Kasumi-1 (cell line): ENCODE measurements around the gene TBC1D1.

ENCODE experiments used
- DNase-seq, 2 experiments: peaks; one replicate each; lab custom pipeline; 2025; lab: John Stamatoyannopoulos, UW

TBC1D1 gene

DNA sequence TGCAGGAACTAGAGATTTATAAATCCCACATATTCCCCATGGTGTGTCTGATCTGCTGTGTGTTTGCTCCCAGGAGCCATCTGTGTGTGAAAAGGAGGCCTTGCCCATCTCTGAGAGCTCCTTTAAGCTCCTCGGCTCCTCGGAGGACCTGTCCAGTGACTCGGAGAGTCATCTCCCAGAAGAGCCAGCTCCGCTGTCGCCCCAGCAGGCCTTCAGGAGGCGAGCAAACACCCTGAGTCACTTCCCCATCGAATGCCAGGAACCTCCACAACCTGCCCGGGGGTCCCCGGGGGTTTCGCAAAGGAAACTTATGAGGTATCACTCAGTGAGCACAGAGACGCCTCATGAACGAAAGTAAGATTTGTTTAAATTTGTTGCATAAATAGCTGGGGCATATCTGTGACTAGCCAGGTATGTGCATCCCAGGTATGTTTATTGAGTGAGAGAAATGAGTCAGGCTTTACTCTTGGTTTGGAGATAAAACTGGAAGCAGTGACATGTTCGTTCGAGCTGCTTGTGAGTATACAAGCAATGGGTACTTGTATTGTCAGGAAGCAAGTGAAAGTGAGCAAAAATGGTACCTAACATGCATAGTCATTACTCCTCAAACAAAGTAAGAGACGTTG is 158.8 kb downstream of the TBC1D1 start:
- no peak for DNase-seq

DNA sequence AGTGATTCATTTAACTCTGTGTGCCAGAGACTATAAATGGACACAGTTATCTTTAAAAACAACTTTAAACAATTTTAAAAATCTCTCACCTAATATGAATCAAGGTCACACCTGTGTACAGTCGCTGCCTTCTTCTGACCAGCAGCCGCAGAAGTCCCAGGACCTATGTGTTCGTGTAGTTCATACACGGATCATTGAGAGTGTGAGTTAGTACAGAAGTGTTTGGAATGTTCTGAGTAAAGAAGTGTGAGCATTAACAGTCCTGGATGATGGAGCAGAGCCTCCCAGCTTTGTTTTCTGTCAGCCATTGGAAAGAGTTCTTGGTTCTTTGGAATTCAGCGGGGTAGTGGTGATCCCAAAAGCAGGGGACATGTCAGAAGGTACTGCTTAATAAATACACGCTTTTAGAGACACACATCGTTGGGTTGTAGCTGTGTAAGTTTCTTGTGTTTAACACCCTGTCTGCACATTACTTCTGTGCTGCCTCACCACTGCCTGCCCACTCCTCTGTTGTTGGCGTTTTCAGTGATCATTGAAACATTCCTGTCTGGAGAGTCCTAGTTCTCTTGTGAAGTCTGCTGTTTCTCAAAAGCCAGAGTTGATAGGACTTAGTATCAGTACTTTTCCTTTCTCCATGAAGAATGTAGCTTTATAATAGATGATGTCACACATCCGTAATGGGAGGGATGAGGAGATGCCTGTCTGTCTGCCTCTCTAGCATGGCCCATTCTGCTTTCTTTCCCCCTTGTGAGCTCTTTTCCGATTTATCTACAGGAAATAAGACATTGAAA is 159.9 kb downstream of the TBC1D1 start:
- no peak for DNase-seq

- peak; percentile 37 to 49 for DNase-seq
Observed at GRCh38 chr4:38055566-38055965, 164.7 kb downstream of the TBC1D1 start.

DNA sequence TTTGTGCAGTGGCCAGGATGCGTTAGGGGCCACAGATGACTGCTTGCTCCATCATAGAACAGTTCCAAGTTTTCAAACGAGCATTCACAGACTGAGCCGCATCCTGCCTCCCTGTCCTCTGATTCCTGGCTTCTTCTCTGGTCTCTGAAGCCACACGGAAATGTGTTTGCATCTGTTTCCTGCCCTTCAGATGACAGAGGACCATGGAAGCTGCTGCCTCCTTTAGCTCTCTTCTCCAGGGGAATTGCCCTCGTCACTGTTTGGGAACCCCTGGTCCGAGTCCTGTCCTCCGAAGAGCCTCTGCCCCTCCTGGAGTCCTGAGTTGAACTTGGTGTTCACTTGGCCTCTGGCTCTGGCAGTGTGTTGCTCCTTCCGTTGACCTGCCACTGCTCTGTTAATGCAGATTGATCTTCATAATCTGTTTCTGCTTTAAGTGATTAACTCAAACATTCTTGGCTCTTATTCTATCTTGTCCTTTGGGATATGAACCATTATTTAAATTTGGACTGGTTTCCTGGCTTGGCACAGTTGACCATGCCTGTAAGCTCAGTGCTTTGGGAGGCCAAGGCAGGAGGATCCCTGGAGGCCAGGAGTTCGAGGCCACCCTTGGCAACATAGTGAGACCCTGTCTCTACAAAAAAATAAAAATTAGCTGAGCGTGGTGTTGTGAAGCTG is 165.3 kb downstream of the TBC1D1 start:
- DNase-seq: peak in 1 of 2 experiments; percentile 4

DNA sequence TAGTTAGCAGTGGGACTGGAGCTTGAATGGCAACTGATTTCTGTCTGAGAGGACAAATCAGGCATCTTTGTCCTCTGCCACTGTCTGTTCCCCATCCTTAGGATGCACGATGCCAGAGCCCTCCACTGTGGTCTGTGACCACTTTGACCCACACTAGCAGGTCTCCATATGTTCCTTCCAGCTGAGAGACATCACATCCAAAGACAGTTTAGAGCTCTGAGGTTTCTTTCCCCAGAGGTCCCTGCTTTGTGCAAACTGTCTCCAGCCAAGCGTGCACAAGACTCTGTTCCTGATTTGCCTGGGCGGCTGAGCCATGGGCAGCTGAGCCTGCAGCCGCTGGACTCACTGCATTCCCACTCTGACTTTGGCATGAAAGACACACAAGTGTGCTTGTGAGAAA is 167.3 kb downstream of the TBC1D1 start:
- no peak for DNase-seq

DNA sequence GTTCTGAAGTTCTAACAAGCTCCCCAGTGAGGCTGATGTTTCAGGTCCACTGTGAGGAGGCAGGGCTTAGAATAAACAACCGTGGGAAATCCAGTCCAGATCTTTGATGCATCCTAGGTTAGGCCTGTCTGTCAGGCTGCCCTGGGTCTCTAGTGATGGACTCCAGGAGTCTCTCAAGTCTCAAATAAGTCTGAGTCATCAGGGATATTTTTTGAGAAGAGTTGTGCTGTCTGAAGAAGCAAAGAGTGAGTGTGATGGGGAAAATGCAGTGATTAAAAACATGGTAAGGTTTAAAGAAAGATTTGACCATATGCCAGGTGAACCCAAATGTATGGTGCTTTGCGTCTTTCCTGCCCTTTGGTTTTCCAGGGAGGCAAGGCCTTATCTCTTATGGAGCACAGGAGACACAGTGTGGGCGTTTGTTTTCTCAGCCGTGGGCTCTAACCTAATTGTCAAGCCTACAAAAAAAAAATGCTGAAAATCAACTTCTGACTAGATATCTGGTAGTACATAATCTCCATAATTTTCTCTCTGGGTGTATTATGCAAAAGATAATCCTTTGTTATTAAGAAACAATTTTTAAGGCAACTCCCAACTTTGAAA is 170.0 kb downstream of the TBC1D1 start:
- no peak for DNase-seq

GRCh38 chr4:38062088-38062775 is 171.3 kb downstream of the TBC1D1 start:
- peak; percentile 56 to 71 for DNase-seq

- DNase-seq: no peak
Observed at GRCh38 chr4:38062776-38063097, 171.9 kb downstream of the TBC1D1 start.

GRCh38 chr4:38065176-38065575 is 174.3 kb downstream of the TBC1D1 start:
- no peak for DNase-seq

GRCh38 chr4:38065900-38066299 is 175.0 kb downstream of the TBC1D1 start:
- DNase-seq: no peak

GRCh38 chr4:38067499-38067898 is 176.6 kb downstream of the TBC1D1 start:
- DNase-seq: no peak

- no peak for DNase-seq
Observed at GRCh38 chr4:38068107-38068506, 177.2 kb downstream of the TBC1D1 start.

DNA sequence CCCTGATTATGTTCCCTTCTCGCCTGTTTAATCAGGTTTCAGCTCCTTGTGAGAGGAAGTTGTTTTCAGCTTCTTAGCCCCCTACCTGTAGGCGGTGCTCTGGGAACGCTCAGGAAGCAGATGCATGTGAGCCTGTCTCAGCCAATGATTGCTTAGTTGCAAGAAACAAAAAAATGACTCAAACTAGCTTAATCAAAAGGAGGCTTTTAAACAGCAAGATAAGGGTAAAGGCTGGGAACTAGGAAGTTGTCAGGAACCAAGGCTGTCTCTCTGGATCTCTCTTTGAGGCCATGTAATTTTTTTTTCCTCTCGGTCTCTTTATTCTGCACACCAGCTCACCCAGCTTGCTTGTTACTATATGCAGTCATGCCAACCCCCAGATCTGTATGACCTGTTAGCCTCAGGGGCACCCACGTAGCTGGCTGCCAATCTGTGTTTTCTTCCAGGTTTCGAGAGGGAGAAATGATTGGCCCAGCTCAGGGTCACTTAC is 178.4 kb downstream of the TBC1D1 start:
- DNase-seq: no peak

- peak; percentile 28 to 63 for DNase-seq
Observed at GRCh38 chr4:38071801-38072431, 181.0 kb downstream of the TBC1D1 start.

DNA sequence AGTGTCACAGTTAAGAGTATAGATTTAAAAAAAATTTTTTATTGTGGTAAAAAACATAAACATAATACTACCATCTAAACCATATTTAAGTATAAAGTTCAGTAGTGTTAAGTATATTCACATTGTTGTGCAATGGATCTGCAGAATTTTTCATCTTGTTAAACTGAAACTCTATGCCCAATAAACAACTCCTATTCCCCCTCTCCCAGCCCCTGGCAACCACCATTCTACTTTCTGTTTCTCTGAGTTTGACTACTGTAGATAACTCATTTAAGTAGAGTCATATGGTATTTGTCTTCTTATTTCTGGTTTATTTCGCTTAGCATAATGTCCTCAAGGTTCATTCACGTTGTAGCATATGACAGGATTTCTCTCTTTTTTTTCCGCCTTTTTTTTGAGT is 181.7 kb downstream of the TBC1D1 start:
- DNase-seq: no peak

- no peak for DNase-seq
Observed at GRCh38 chr4:38073596-38074234, 182.8 kb downstream of the TBC1D1 start.

GRCh38 chr4:38075370-38076152 is 184.7 kb downstream of the TBC1D1 start:
- peak; percentile 87 to 91 for DNase-seq

DNA sequence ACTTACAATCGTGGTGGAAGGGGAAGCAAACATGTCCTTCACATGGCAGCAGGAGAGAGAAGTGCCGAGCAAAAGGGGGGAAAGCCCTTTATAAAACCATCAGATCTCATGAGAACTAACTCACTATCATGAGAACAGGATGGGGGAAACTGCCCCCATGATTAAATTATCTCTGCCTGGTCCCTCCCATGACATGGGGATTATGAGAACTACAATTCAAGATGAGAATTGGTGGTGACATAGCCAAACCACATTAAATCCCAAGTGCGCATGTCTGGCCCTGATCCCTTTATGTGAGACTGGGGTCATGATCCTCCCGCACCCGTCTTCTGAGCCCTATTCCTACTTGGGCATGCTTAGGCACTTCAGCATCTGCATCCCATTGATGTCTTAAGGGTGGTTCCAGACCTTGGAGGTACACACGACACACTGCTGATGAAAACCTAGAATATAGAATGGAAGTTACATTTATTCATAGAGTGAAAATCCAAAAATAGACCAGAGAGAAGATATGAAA is 185.3 kb downstream of the TBC1D1 start:
- no peak for DNase-seq

DNA sequence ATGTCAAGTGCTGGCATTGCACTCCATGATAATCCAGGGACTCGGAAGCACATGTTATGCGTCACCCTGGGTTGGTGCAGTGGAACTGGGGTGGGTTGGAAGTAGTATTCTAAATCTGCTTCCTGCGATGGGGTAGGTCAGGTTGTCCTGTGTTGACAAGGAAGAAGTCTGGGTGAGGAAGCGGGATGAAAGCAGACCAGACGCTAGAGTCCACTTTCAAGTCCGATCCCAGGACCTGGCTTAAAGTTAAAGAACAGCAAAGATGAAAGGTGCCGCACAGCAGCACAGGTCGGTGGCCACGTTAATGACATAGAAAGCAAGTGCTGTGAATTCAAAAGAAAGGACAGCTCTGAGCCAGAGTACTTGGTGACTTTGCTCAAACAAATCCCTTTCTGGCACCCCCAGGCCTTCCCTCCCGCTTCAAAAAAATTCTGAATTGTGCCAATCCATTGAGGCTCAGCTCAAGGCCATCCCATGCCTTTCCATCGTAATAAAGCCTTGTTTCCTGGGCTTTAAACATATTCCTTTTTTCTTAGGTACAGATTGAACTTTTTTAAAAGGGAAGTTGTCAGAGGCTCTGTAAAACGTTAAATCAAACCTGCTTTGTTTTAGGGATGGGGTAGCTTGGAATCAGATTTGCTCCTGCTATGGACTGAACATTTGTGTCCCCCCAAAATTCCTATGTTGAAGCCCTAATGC is 187.1 kb downstream of the TBC1D1 start:
- DNase-seq: no peak
